Lower leg skin (tissue), 3 donors: ENCODE data around the gene SERBP1.

Experiments used
- CTCF ChIP-seq, 3 donors: fragments of 450-650 bp; IDR thresholded peaks; one replicate each; pipeline ENCODE4 v1.5.1; 2016; ENCODE audit warnings: antibody characterized with exemption in 3 of 3, mild to moderate bottlenecking in 3 of 3, moderate library complexity in 2 of 3
- POLR2A ChIP-seq, 2 donors: fragments of 450-650 bp; IDR thresholded peaks; one replicate each; pipeline ENCODE4 v1.6.1; 2016 to 2017; ENCODE audit warnings: antibody characterized with exemption in 2 of 2, mild to moderate bottlenecking in 1 of 2, moderate library complexity in 1 of 2

GRCh38 chr1:67465375-67465774 is 35.2 kb upstream of the SERBP1 start:
- TF ChIP-seq CTCF (IDR thresholded peaks at IDR 0.05) (no peak), POLR2A (IDR thresholded peaks at IDR 0.05) (no peak)
